Tibial nerve (tissue), 3 donors: ENCODE measurements around the gene MAPK8.

Experiments used
- CTCF ChIP-seq, 5 experiments: fragments of 200-600 bp in 3 of 5; fragments of 450-650 bp in 2 of 5; sonication (generic) in 3 of 5; IDR thresholded peaks; one replicate each; pipeline ENCODE4 v1.5.1; 2016 to 2019; ENCODE audit warnings: antibody characterized with exemption in 5 of 5, mild to moderate bottlenecking in 3 of 5, moderate library complexity in 2 of 5
- POLR2A ChIP-seq, 2 donors: fragments of 450-650 bp; IDR thresholded peaks; one replicate each; pipeline ENCODE4 v1.6.1; 2017; ENCODE audit warnings: antibody characterized with exemption in 2 of 2, mild to moderate bottlenecking in 2 of 2, moderate library complexity in 2 of 2

GRCh38 chr10:48272682-48273081, 33.8 kb upstream of the MAPK8 start:
- TF ChIP-seq CTCF (IDR thresholded peaks at IDR 0.05), result no peak
- TF ChIP-seq POLR2A (IDR thresholded peaks at IDR 0.05), result no peak
